ENCODE results near the gene FGF1. TPM values are rescaled to one million over a fixed set of nuclear protein-coding genes. Genes with fewer than 3 reads are reported as not detected.

FGF1 gene
- total and polyA plus RNA-seq, 8 donors = 0.03 to 0.90 (median 0.35) TPM

- Histone ChIP-seq H3K9me3 (no peaks in the 10 kb centered on the region), H3K27ac (no peak overlapping the region), H3K4me3 (no peak overlapping the region), H3K4me1 (no peaks in the 10 kb centered on the region), H3K27me3 (no peaks in the 10 kb centered on the region), H3K36me3 (no peaks in the 10 kb centered on the region)
- 70 to 88% methylated on average over 3 of the region's 3 CpGs for WGBS, 2 donors
- no peak for TF ChIP-seq CTCF (IDR thresholded peaks at IDR 0.05)
- FAIRE-seq (no peak), DNase-seq (no peak), ATAC-seq (no peak)
- intact Hi-C loops (cut with DNase I) = no loop called here
These were observed 6.5 kb upstream of the FGF1 start for GRCh38 chr5:142692321-142692894.

- Histone ChIP-seq H3K27ac (no peak overlapping the region), H3K4me1 (no peaks in the 10 kb centered on the region), H3K36me3 (no peaks in the 10 kb centered on the region), H3K27me3 (no peaks in the 10 kb centered on the region), H3K9me3 (no peaks in the 10 kb centered on the region), H3K4me3 (no peak overlapping the region)
- FAIRE-seq (no peak), DNase-seq (no peak), ATAC-seq (no peak)
- TF ChIP-seq CTCF (IDR thresholded peaks at IDR 0.05) = no peak
- WGBS, 2 donors = 76 to 81% methylated on average over 4 of the region's 4 CpGs
- intact Hi-C loops (cut with DNase I) = no loop called here
These were observed 4.8 kb upstream of the FGF1 start for GRCh38 chr5:142690667-142691066.

- DNase-seq (no peak), ATAC-seq (no peak), FAIRE-seq (no peak)
- intact Hi-C loops (cut with DNase I) = no loop called here
- Histone ChIP-seq H3K27ac (no peak overlapping the region), H3K9me3 (no peaks in the 10 kb centered on the region), H3K36me3 (no peaks in the 10 kb centered on the region), H3K4me1 (no peaks in the 10 kb centered on the region), H3K27me3 (no peaks in the 10 kb centered on the region), H3K4me3 (no peak overlapping the region)
- WGBS, 2 donors = 53 to 63% methylated on average over 5 of the region's 5 CpGs
- TF ChIP-seq CTCF (IDR thresholded peaks at IDR 0.05) = no peak
These were observed 3.2 kb upstream of the FGF1 start for GRCh38 chr5:142689081-142689480.

GRCh38 chr5:142688281-142688989 is 2.5 kb upstream of the FGF1 start:
- no peak for TF ChIP-seq CTCF (IDR thresholded peaks at IDR 0.05)
- Histone ChIP-seq H3K4me1 (no peaks in the 10 kb centered on the region), H3K4me3 (no peak overlapping the region), H3K9me3 (no peaks in the 10 kb centered on the region), H3K36me3 (no peaks in the 10 kb centered on the region), H3K27ac (no peak overlapping the region), H3K27me3 (no peaks in the 10 kb centered on the region)
- intact Hi-C loops (cut with DNase I) = no loop called here
- ATAC-seq = no peak
- 71 to 75% methylated on average over 7 of the region's 7 CpGs for WGBS, 2 donors
- no peak for FAIRE-seq
- DNase-seq = no peak

GRCh38 chr5:142686968-142687367 is 1.1 kb upstream of the FGF1 start:
- Histone ChIP-seq H3K27me3 (no peaks in the 10 kb centered on the region), H3K4me1 (no peaks in the 10 kb centered on the region), H3K27ac (no peak overlapping the region), H3K9me3 (no peaks in the 10 kb centered on the region), H3K4me3 (no peak overlapping the region), H3K36me3 (no peaks in the 10 kb centered on the region)
- TF ChIP-seq CTCF (IDR thresholded peaks at IDR 0.05) = no peak
- DNase-seq = no peak
- intact Hi-C loops (cut with DNase I) = no loop called here
- 69 to 76% methylated on average over 4 of the region's 4 CpGs for WGBS, 2 donors
- FAIRE-seq = no peak
- ATAC-seq = no peak
